Heart right ventricle (tissue), 16 donors: ENCODE data around the gene STAT5B. TPM values are rescaled to one million over a fixed set of nuclear protein-coding genes. Genes with fewer than 3 reads are reported as not detected.

Experiments used
- ATAC-seq, 8 donors: fragments of 200-7000 bp; cut with Tn5 transposase; one replicate each; pipeline ENCODE4 v1.9.1; 2020; ENCODE audit warnings: mild to moderate bottlenecking in 8 of 8, moderate library complexity in 8 of 8, moderate number of reproducible peaks in 1 of 8
- DNase-seq, 2 donors: peaks; one replicate each; pipeline ENCODE4 v3.0.0-alpha.2; 2020
- H3K27ac ChIP-seq, 10 donors: fragments of 200-600 bp; sonication (generic) in 2 of 10; one replicate each; pipeline versions ENCODE4 v1.5.0 to v1.8.0; 2020 to 2022; ENCODE audit warnings: mild to moderate bottlenecking in 3 of 10
- H3K27me3 ChIP-seq, 7 donors: fragments of 200-600 bp; one replicate each; pipeline ENCODE4 v1.8.0; 2021 to 2022; ENCODE audit warnings: mild to moderate bottlenecking in 2 of 7
- H3K36me3 ChIP-seq, 9 donors: fragments of 200-600 bp; sonication (generic) in 1 of 9; one replicate each; pipeline versions ENCODE4 v1.5.0 to v1.8.0; 2020 to 2022; ENCODE audit warnings: mild to moderate bottlenecking in 2 of 9
- H3K4me1 ChIP-seq, 9 donors: fragments of 200-600 bp; sonication (generic) in 1 of 9; one replicate each; pipeline versions ENCODE4 v1.5.0 to v1.8.0; 2020 to 2022; ENCODE audit warnings: mild to moderate bottlenecking in 4 of 9
- H3K4me3 ChIP-seq, 10 donors: fragments of 200-600 bp; sonication (generic) in 2 of 10; one replicate each; pipeline versions ENCODE4 v1.5.0 to v1.8.0; 2020 to 2022; ENCODE audit warnings: mild to moderate bottlenecking in 7 of 10, moderate library complexity in 2 of 10
- H3K9me3 ChIP-seq, 11 donors: fragments of 200-600 bp in 10 of 11; sonication (generic) in 2 of 11; one replicate each; pipeline versions ENCODE4 v1.5.0 to v1.8.0; 2013 to 2022; ENCODE audit warnings: mild to moderate bottlenecking in 2 of 11, control low read depth in 1 of 11, moderate library complexity in 1 of 11
- WGBS, 2 donors: extraction: QIAGEN DNeasy Blood & Tissue Kit; methylation state at CpG; one replicate each; pipeline ENCODE4 v1.1.7; 2013; ENCODE audit warnings: inconsistent platforms in 1 of 2; 5-methylcytosine and 5-hydroxymethylcytosine counted together
- intact Hi-C, 10 donors: fragments of 100-400 bp; cut with DNase I; formaldehyde crosslinking; loops; one replicate each; pipeline versions ENCODE4 v1.11.1 to v1.14.2; 2022
- long read RNA-seq, 3 donors: library from polyadenylated mRNA; unstranded; transcript quantifications; one replicate each; pipeline ENCODE4 v2.0.0, GENCODE V29; 2020 to 2021
- polyA plus RNA-seq, 2 donors: library from polyadenylated mRNA; stranded (reverse); fragments of 200-250 nt; gene quantifications; one replicate each; pipeline ENCODE4 v1.2.3, GENCODE V29; 2013
- total RNA-seq, 10 donors: library from RNA; stranded (reverse); fragmentation: NEBNext Ultra II Directional in 3 of 10; extraction: Animal tissue kit (Norgen Biotek cat#: 25700) in 3 of 10; gene quantifications; one replicate each; pipeline versions ENCODE4 v1.2.1 to v1.2.4, GENCODE V29; 2021 to 2023
- TF ChIP-seq, protein P1 (sequence below), 9 donors: fragments of 200-600 bp; sonication (generic) in 2 of 9; IDR thresholded peaks; one replicate each; pipeline versions ENCODE4 v1.5.0 to v1.8.0; 2021 to 2022; ENCODE audit warnings: antibody characterized with exemption in 9 of 9, mild to moderate bottlenecking in 5 of 9, moderate library complexity in 1 of 9
- donor health status: Arrhythmogenic right ventricular cardiomyopathy.
- donor health status: ischemic (EF 13 %, LVEDD 7.1; RV severe dilation, severe dysfunction).
- donor health status: healthy with polysubstance abuse.
- donor health status: DM: no; HTN: yes; CAD: no.
- donor health status: DM: no; HTN: no; CAD: no.
- donor health status: ischemic (EF 25% LVEDD 6.9; RV normal size, moderate dysfunction).
- donor health status: ischemic (EF 25% LVEDD 5.7; RV mildly dilated, moderate dysfunction).
- donor health status: healthy.
- donor health status: DM: yes; HTN: yes; CAD: no.
- donor health status: Ischemic cardiomyopathy.
- donor health status: ischemic (EF 35%, LVEDD 5.7; RV mildly dilated, moderate dysfunction).
- donor health status: nonischemic (EF 11% LVEDD 7.7; RV severe dilation, severe dysfunction).
- donor health status: DM: yes; HTN: yes; CAD: no.
- donor health status: PGD.
- donor health status: ischemic (EF 29% LVEDD 5.4; RV normal size, mild dysfunction).
- donor health status: nonischemic (EF 23%, LVEDD 6.1; RV moderate dilation, normal function).

The STAT5B gene
- total RNA-seq (10 to 100 TPM; 26.3 to 34.7 (median 30.8) TPM), polyA plus RNA-seq (10 to 100 TPM; 14.4 to 22.5 TPM)
- long read RNA-seq, donor 1, full-length matches to known transcripts, result 32 of 53 reads
- long read RNA-seq, donor 1, partial matches to known transcripts, result 10 of 53 reads
- long read RNA-seq, donor 1, other reads (novel, unspliced or antisense), result 11 of 53 reads
- long read RNA-seq, donor 2, full-length matches to known transcripts, result 34 of 79 reads
- long read RNA-seq, donor 2, partial matches to known transcripts, result 16 of 79 reads
- long read RNA-seq, donor 2, other reads (novel, unspliced or antisense), result 29 of 79 reads
- long read RNA-seq, donor 3, full-length matches to known transcripts, result 3 of 35 reads
- long read RNA-seq, donor 3, partial matches to known transcripts, result 18 of 35 reads
- long read RNA-seq, donor 3, other reads (novel, unspliced or antisense), result 14 of 35 reads

- Histone ChIP-seq H3K4me1 (peaks cover 3 to 51% (median 35%) of the 10 kb centered on the region in 9 donors), H3K27me3 (no peaks in the 10 kb centered on the region), H3K4me3 (peak within 1 kb of the TSS; percentile 83 to 99 (median 92)), H3K9me3 (no peaks in the 10 kb centered on the region), H3K36me3 (no peaks in the 10 kb centered on the region), H3K27ac (peak within 1 kb of the TSS; percentile 66 to 98 (median 94))
- DNase-seq, result peak; percentile 67 to 82
- 0% methylated on average over 20 to 47 of the region's 47 CpGs for WGBS, 2 donors
- intact Hi-C loops, result loop anchor here in 1 of 10 donors (10.0 kb wide), 1 partner anchor 51 kb away; no protein-coding TSS in a partner anchor
- peak; percentile 77 to 94 (median 82) for ATAC-seq
- TF ChIP-seq, protein P1, sequence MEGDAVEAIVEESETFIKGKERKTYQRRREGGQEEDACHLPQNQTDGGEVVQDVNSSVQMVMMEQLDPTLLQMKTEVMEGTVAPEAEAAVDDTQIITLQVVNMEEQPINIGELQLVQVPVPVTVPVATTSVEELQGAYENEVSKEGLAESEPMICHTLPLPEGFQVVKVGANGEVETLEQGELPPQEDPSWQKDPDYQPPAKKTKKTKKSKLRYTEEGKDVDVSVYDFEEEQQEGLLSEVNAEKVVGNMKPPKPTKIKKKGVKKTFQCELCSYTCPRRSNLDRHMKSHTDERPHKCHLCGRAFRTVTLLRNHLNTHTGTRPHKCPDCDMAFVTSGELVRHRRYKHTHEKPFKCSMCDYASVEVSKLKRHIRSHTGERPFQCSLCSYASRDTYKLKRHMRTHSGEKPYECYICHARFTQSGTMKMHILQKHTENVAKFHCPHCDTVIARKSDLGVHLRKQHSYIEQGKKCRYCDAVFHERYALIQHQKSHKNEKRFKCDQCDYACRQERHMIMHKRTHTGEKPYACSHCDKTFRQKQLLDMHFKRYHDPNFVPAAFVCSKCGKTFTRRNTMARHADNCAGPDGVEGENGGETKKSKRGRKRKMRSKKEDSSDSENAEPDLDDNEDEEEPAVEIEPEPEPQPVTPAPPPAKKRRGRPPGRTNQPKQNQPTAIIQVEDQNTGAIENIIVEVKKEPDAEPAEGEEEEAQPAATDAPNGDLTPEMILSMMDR (IDR thresholded peaks at IDR 0.05), result no peak
These were observed at the start of gene STAT5B for GRCh38 chr17:42276359-42276608. STAT5B (minus strand) TSS chr17:42276391; CDS start chr17:42232127, 44,264 bp downstream.

- no peak overlapping the region for H3K4me3 ChIP-seq
- TF ChIP-seq, protein P1 (IDR thresholded peaks at IDR 0.05), result no peak
- no peaks in the 10 kb centered on the region for H3K9me3 ChIP-seq
- intact Hi-C loops, result loop anchor here in 1 of 10 donors (5.0 kb wide), 1 partner anchor 192 kb away; no protein-coding TSS in a partner anchor
- H3K27ac ChIP-seq, result peak overlapping the region in 3 of 10 donors; percentile 18 to 42 (median 24)
- DNase-seq, result no peak
- H3K36me3 ChIP-seq, result peaks cover 0 to 100% (median 55%) of the 10 kb centered on the region in 9 donors
- peaks cover 0 to 43% (median 30%) of the 10 kb centered on the region in 9 donors for H3K4me1 ChIP-seq
- no peaks in the 10 kb centered on the region for H3K27me3 ChIP-seq
- peak in 4 of 8 donors; percentile 31 to 55 (median 38) for ATAC-seq
- 77 to 83% methylated on average over 7 of the region's 7 CpGs for WGBS, 2 donors
These were observed 48.8 kb upstream of the STAT5B start for GRCh38 chr17:42325026-42325425.

- Histone ChIP-seq H3K36me3 (peaks cover 0 to 100% (median 54%) of the 10 kb centered on the region in 9 donors), H3K27me3 (no peaks in the 10 kb centered on the region), H3K4me1 (peaks cover 0 to 40% (median 24%) of the 10 kb centered on the region in 9 donors), H3K27ac (peak overlapping the region in 2 of 10 donors; percentile 24 to 31), H3K9me3 (no peaks in the 10 kb centered on the region), H3K4me3 (no peak overlapping the region)
- intact Hi-C loops, result loop anchor here (2.0 to 5.0 kb wide), 11 partner anchors 64 to 204 kb away; partner anchors contain the start of gene STAT3 (in 2 of the 10)
- ATAC-seq (no peak), DNase-seq (no peak)
- TF ChIP-seq, protein P1 (IDR thresholded peaks at IDR 0.05), result no peak
- WGBS, 2 donors, result 91 to 97% methylated on average over 5 of the region's 5 CpGs
These were observed 47.1 kb upstream of the STAT5B start for GRCh38 chr17:42323268-42323773.
